SIG-M5 (cell line): Measurements from ENCODE around the gene CCNY.
"Not testable (repeated sequence)": the region's sequence is repeated elsewhere in the genome, so short reads cannot be mapped to it uniquely, and the experiment has no call there.

Experiments
- DNase-seq: peaks from one replicate; lab custom pipeline; 2025; lab: John Stamatoyannopoulos, UW

Gene CCNY

GRCh38 chr10:35520996-35521395 lies 184.7 kb downstream of the CCNY start:
- no peak for DNase-seq

GRCh38 chr10:35523670-35524225 lies 187.4 kb downstream of the CCNY start:
- no peak for DNase-seq

DNA sequence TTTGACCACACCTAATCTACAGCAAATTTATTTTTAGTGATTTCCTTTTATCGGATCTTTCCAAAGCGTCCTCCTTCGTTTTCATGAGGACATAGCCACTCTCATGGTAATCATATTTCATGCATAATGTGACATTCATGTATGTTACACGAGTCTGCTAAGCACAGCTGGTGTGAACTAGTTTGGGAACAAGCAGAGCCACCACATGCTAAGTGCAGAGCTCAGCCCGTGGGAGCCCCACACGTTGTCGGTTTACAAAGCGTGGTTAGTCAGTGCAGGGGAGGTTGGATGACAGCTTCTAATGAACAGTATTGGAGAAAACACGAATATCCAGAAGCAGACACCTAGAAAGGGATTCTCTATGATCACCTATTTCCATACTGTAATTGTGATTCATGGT lies 190.4 kb downstream of the CCNY start:
- no peak for DNase-seq

DNA sequence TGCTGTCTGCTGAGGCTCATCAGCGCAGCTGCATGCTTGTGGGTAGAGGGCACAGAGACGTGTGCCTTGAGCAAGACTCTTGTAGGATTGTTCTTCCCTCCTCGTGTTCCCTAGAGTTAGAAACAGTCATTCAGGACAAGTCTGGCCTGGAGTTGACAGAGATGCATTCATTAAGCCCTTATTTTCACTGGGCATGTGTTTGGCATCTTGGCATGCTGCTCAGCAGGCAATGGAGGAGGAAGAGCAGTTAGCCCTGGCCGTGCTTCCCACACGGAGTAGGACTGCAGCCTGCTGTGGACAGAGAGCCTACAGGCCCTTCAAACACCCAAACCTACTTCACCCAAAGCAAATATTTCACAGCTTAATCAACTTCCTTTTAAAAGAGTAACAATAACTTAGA lies 195.8 kb downstream of the CCNY start:
- no peak for DNase-seq

GRCh38 chr10:35533565-35533964 lies 197.3 kb downstream of the CCNY start:
- DNase-seq, result no peak

DNA sequence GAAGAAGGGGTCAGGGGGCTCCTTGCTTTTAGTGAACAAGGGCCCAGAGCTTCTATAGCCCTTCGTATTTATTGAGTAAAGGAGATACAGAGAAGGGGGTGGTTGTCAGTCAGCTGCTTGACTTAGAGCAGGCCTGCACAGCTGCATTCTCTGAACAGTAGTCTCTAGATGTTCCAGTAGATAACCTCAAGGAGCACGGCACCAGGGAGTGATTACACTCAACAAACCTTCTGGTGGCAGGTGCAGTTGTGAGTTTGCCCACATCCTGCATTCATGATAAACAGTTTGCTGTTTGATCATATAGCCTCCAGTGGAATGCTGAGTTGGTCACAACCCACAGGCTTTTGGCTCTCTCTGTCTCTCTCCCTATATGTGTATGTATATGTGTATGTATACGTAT lies 198.8 kb downstream of the CCNY start:
- no peak for DNase-seq

- DNase-seq, result no peak
These were observed 200.5 kb downstream of the CCNY start for GRCh38 chr10:35536789-35537188.

DNA sequence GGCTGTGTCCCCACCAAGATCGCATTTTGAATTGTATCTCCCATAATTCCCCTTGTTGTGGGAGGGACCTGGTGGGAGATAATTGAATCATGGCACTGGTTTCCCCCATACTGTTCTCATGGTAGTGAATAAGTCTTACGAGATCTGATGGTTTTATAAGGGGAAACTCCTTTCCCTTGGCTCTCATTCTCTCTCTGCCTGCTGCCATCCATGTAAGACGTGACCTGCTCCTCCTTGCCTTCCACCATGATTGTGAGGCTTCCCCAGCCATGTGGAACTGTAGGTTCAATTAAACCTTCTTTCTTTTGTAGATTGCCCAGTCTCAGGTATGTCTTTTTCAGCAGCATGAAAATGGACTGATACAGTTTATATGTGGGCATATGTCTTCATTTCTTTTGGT lies 201.6 kb downstream of the CCNY start:
- not testable (repeated sequence) for DNase-seq

DNA sequence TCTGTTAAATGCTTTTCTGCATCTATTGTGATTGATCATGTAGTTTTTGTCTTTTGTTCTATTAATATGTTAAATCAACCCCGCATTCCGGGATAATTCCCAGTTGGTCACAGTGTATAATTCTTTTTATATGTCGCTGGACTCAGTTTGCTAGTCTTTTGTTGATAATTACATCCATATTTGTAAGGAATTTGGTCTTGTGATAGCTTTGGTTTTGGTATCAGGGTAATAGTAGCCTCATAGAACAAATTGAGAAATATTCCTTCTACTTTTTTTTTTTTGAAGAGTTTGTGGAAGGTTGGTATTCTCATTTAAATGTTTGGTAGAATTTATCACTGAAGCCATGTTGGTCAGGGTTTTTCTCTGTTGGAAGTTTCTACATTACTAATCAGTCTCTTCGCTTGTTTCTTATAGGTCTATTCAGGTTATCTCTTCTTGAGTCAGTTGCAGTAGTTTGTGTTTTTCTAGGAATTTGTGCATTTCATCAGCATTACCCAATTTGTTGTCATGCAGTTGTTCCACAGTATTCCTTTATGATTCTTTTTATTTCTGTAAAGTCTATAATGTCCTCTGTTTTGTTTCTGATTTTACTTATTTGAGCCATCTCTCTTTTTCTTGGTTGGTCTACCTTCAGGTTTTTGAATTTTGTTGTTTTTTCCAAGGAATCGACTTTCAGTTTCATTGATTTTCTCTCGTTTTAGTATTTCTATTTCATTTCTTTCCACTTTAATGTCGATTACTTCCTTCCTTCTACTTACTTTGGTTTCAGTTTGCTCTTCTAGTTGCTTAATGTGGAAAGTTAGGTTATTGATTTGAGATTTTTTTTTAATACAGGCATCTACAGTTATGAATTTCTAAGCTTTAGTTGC lies 204.2 kb downstream of the CCNY start:
- no peak for DNase-seq

DNA sequence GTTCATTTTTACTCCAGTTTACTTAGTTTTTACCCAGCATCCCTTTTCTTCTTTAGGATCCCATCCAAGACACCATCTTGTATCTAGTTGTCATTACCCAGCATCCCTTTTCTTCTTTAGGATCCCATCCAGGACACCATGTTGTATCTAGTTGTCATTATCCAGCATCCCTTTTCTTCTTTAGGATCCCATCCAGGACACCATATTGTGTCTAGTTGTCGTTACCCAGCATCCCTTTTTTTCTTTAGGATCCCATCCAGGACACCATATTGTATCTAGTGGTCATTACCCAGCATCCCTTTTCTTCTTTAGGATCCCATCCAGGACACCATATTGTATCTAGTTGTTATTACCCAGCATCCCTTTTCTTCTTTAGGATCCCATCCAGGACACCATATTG lies 205.4 kb downstream of the CCNY start:
- no peak for DNase-seq

DNA sequence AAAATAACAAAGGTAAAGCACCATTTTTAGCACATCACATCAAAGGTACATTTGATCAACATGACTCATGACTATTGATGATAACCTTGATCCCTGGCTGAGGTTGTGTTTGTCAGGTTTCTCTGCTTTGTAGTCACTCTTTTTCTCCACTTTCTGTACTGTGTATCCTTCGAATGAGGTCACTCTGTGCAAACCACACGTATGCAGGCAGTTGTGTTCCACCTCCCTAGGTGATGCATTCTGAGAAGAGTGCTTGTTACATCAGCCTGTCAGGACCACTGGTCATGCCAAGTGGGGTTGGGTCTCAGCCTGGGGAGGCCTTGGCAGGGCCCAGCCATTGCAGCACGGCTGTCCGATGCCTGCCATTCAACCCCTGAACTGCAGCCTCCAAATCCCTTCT lies 206.0 kb downstream of the CCNY start:
- DNase-seq, result no peak

DNA sequence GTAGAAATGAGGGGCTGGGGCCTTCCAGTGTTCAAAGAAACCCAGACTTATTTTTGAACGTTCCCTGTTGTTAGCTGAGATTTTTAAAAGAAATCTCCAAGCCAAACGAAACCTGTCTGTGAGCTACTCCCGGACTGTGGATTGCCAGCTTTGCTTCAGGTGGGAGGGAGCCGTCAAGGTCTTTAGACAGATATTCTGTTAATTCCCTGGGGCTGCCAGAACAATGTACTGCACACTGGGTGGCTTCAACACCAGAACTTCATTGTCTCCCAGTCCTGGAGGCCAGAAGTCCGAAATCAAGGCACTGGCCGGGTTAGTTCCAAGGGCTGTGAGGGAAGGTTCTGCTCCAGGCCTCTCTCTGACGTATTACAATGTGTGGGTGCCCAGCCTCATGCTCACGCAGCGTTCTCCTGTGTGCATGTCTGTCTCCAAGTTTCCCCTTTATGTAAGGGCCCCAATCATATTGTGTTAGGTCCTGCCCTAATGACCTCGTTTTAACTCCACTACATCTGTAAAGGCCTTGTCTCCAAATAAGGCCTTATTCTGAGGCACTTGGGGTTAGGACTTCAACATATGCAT lies 208.9 kb downstream of the CCNY start:
- no peak for DNase-seq

DNA sequence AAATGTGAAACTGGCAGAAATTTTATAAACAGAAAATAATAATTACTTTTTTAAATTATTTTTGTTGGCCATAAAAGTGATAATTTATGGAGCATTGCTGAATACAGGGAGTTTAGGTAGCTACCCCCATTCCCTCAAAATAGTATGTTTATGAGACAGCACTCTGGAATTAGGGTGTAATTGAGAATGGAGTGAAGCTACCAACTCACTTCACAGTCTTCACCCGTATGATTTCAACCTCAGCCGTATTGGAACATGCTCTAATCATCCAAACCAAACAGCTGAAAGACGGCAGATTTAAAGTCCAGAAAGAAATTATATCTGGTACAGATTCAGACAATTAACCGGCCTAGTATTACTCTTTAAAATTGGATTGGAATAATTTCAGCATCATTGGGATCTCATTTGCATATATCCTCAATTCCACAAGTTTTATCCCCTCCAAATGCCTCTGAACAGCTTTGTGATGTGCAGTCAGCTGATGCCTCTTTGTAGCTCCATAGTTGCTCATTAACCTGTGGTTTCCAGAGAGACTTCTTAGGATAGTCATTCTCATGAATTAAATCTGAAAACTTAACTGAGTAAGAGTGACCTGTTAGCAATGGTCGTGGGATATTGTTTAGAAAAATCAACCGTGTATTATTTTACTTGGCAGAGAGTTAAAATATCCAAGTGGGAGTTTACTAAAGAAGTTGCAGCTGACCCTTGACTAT lies 209.7 kb downstream of the CCNY start:
- no peak for DNase-seq

GRCh38 chr10:35546824-35547225 lies 210.5 kb downstream of the CCNY start:
- no peak for DNase-seq

- no peak for DNase-seq
These were observed 216.5 kb downstream of the CCNY start for GRCh38 chr10:35552650-35553342.

DNA sequence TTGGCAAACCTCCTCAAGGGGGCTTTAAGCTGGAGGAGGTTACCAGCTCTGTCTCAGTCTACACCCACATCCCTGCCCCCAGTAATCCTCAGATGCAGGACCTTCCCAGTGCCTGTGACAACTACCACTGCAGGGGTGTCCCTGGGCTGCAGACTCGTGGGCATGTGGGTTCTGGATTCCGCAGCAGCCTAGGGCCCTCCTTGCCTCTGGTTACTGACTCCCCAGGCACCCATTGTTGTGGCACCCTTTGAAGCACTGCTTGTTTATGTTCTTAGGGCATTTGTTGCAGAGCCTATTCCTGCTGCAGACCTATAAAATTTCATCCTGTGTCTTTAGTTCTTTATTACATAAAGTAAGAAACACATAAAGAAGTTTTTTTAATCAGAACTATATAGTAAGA lies 217.7 kb downstream of the CCNY start:
- DNase-seq, result no peak

DNA sequence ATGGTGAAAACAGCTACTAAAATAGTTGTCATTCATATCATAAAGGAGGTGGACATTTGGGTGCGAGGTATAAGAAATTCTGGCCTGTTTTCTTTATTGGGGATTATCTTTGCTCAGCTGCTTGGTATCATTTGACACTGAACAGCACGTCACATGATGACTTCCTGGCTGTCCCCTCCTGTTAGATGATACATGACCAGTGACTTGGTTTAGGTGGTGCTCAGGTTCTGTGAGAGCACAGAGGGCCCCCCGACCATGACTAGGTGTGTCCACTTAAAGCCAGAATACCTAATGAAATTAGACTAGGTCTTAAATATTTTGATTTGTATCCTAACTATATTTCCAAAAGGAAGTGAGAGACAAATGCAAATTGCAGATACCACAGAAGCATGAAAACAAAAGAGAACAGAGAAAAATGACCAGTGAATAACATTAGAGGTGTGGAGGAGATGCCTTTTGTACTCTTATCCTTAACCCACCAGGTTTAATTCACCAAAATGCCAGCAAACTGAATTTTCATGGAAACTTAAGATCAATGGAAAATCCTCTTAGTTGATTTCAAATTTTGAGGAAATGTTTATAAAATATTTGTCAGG lies 218.2 kb downstream of the CCNY start:
- no peak for DNase-seq

GRCh38 chr10:35555962-35556930 lies 219.9 kb downstream of the CCNY start:
- DNase-seq, result no peak

GRCh38 chr10:35558276-35558675 lies 222.0 kb downstream of the CCNY start:
- no peak for DNase-seq

- no peak for DNase-seq
These were observed 223.1 kb downstream of the CCNY start for GRCh38 chr10:35559416-35559815.

GRCh38 chr10:35561715-35562114 lies 225.4 kb downstream of the CCNY start:
- DNase-seq, result no peak
